ENCODE results near the gene SMYD3.

DNA sequence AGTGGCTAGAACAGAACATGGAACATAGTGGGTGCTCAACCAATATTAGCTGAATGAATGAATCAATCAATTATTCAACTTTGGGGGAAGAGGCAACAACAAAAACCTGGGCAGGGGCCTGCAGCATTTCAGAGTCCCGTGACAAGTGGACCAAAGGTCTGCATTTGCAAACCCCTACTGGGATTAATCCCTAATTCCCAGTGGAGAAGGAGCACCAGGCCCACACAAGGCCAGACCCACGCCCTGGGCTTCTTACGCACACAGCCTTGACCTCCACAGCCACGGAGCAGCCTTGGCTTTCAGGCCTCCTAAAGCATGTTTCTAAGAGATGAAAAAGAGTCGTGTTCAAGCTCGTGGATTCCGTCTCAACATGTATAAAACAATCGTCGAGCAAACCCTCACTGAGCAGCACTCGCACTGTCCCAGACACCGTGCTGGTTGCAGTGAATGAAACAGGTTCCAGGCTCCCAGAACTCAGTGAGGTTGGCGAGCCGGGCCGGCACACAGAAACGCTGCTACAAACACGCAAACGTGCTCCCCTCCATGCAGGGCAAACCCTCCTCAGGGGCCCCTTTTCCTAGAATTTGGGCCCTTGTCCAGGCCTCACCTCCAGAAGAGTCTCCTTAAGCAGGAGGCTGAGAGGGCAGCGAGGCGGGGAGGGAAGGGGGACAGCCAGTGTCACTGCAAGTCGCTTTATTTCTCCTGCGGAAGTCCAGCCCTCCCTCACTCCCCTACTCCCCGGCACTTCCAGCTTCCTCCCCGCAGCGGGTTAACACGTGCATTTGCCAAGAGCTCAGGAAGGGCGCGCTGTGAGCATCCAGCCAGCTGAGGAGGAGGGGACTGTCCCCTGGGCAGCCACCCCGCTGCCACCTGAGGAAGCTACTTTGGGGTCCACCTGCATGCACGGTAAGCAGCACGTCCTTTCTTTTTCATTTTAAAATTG lies 795.8 kb downstream of the SMYD3 start:
- TF ChIP-seq, protein P1, sequence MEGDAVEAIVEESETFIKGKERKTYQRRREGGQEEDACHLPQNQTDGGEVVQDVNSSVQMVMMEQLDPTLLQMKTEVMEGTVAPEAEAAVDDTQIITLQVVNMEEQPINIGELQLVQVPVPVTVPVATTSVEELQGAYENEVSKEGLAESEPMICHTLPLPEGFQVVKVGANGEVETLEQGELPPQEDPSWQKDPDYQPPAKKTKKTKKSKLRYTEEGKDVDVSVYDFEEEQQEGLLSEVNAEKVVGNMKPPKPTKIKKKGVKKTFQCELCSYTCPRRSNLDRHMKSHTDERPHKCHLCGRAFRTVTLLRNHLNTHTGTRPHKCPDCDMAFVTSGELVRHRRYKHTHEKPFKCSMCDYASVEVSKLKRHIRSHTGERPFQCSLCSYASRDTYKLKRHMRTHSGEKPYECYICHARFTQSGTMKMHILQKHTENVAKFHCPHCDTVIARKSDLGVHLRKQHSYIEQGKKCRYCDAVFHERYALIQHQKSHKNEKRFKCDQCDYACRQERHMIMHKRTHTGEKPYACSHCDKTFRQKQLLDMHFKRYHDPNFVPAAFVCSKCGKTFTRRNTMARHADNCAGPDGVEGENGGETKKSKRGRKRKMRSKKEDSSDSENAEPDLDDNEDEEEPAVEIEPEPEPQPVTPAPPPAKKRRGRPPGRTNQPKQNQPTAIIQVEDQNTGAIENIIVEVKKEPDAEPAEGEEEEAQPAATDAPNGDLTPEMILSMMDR (conservative IDR thresholded peaks at IDR 0.05) = no peak
- TF ChIP-seq ZFX (IDR thresholded peaks at IDR 0.05) = no peak

Measured in C4-2B (cell line).